Cerebellar cortex (tissue), 1 donor: ENCODE results near the gene FBLN5.

Experiments
- DNase-seq: peaks from one replicate; pipeline ENCODE4 v3.0.0-alpha.2; 2015; ENCODE audit warnings: low spot score

The FBLN5 gene

GRCh38 chr14:91829511-91829910, 118.0 kb downstream of the FBLN5 start:
- DNase-seq, result no peak

GRCh38 chr14:91827746-91828145, 119.7 kb downstream of the FBLN5 start:
- DNase-seq, result no peak
